ENCODE results near the gene RAB3GAP2.
"Not testable (repeated sequence)": the region's sequence is repeated elsewhere in the genome, so short reads cannot be mapped to it uniquely, and the experiment has no call there.

Gene RAB3GAP2

GRCh38 chr1:220272047-220272840, at the start of gene RAB3GAP2:
Gene RAB3GAP2 (minus strand): TSS chr1:220272453. CDS start chr1:220272337, 116 bp downstream.
- Histone ChIP-seq H3K4me3 (ENCODE audit: low read depth in 1 of 2, low read length in 2 of 2) (peak within 1 kb of the TSS; percentile 78 to 98), H3K27ac (ENCODE audit: low read length) (peak within 1 kb of the TSS; percentile 89), H3K36me3 (ENCODE audit: control insufficient read depth in 1 of 2, insufficient read depth in 2 of 2, low read length in 2 of 2) (no peaks in the 10 kb centered on the region), H3K9me3 (ENCODE audit: control insufficient read depth in 1 of 2, low read length in 2 of 2) (no peaks in the 10 kb centered on the region), H3K4me1 (ENCODE audit: control insufficient read depth in 1 of 2, insufficient read depth in 2 of 2, low read length in 2 of 2) (peaks cover 10 to 24% of the 10 kb centered on the region in 2 donors), H3K27me3 (ENCODE audit: low read depth, low read length) (no peaks in the 10 kb centered on the region)

GRCh38 chr1:220321758-220322157, 49.5 kb upstream of the RAB3GAP2 start:
- no peaks in the 10 kb centered on the region for H3K9me3 ChIP-seq (ENCODE audit: control insufficient read depth in 1 of 2, low read length in 2 of 2)
- no peaks in the 10 kb centered on the region for H3K36me3 ChIP-seq (ENCODE audit: control insufficient read depth in 1 of 2, insufficient read depth in 2 of 2, low read length in 2 of 2)
- H3K4me3 ChIP-seq (ENCODE audit: low read depth in 1 of 2, low read length in 2 of 2) = no peak overlapping the region
- no peaks in the 10 kb centered on the region for H3K4me1 ChIP-seq (ENCODE audit: control insufficient read depth in 1 of 2, insufficient read depth in 2 of 2, low read length in 2 of 2)
- H3K27ac ChIP-seq (ENCODE audit: low read length) = no peak overlapping the region
- H3K27me3 ChIP-seq (ENCODE audit: low read depth, low read length) = no peaks in the 10 kb centered on the region

GRCh38 chr1:220320709-220321108, 48.5 kb upstream of the RAB3GAP2 start:
- Histone ChIP-seq H3K36me3 (ENCODE audit: control insufficient read depth in 1 of 2, insufficient read depth in 2 of 2, low read length in 2 of 2) (no peaks in the 10 kb centered on the region), H3K4me3 (ENCODE audit: low read depth in 1 of 2, low read length in 2 of 2) (no peak overlapping the region), H3K9me3 (ENCODE audit: control insufficient read depth in 1 of 2, low read length in 2 of 2) (no peaks in the 10 kb centered on the region), H3K4me1 (ENCODE audit: control insufficient read depth in 1 of 2, insufficient read depth in 2 of 2, low read length in 2 of 2) (no peaks in the 10 kb centered on the region), H3K27me3 (ENCODE audit: low read depth, low read length) (no peaks in the 10 kb centered on the region), H3K27ac (ENCODE audit: low read length) (no peak overlapping the region)

GRCh38 chr1:220318673-220319072, 46.4 kb upstream of the RAB3GAP2 start:
- H3K9me3 ChIP-seq (ENCODE audit: control insufficient read depth in 1 of 2, low read length in 2 of 2) = no peaks in the 10 kb centered on the region
- H3K4me1 ChIP-seq (ENCODE audit: control insufficient read depth in 1 of 2, insufficient read depth in 2 of 2, low read length in 2 of 2) = no peaks in the 10 kb centered on the region
- H3K27ac ChIP-seq (ENCODE audit: low read length) = no peak overlapping the region
- H3K4me3 ChIP-seq (ENCODE audit: low read depth in 1 of 2, low read length in 2 of 2) = no peak overlapping the region
- no peaks in the 10 kb centered on the region for H3K36me3 ChIP-seq (ENCODE audit: control insufficient read depth in 1 of 2, insufficient read depth in 2 of 2, low read length in 2 of 2)
- no peaks in the 10 kb centered on the region for H3K27me3 ChIP-seq (ENCODE audit: low read depth, low read length)

- no peaks in the 10 kb centered on the region for H3K4me1 ChIP-seq (ENCODE audit: control insufficient read depth in 1 of 2, insufficient read depth in 2 of 2, low read length in 2 of 2)
- H3K4me3 ChIP-seq (ENCODE audit: low read depth in 1 of 2, low read length in 2 of 2) = no peak overlapping the region
Observed at GRCh38 chr1:220317161-220317560, 44.9 kb upstream of the RAB3GAP2 start.

GRCh38 chr1:220316305-220316704, 44.1 kb upstream of the RAB3GAP2 start:
- Histone ChIP-seq H3K27me3 (ENCODE audit: low read depth, low read length) (no peaks in the 10 kb centered on the region), H3K4me1 (ENCODE audit: control insufficient read depth in 1 of 2, insufficient read depth in 2 of 2, low read length in 2 of 2) (no peaks in the 10 kb centered on the region), H3K4me3 (ENCODE audit: low read depth in 1 of 2, low read length in 2 of 2) (no peak overlapping the region), H3K9me3 (ENCODE audit: control insufficient read depth in 1 of 2, low read length in 2 of 2) (no peaks in the 10 kb centered on the region), H3K36me3 (ENCODE audit: control insufficient read depth in 1 of 2, insufficient read depth in 2 of 2, low read length in 2 of 2) (no peaks in the 10 kb centered on the region), H3K27ac (ENCODE audit: low read length) (no peak overlapping the region)

More at GRCh38 chr1:220317161-220317560, 44.9 kb upstream of the RAB3GAP2 start:
- no peaks in the 10 kb centered on the region for H3K36me3 ChIP-seq (ENCODE audit: control insufficient read depth in 1 of 2, insufficient read depth in 2 of 2, low read length in 2 of 2)
- H3K27me3 ChIP-seq (ENCODE audit: low read depth, low read length) = no peaks in the 10 kb centered on the region
- H3K27ac ChIP-seq (ENCODE audit: low read length) = no peak overlapping the region
- H3K9me3 ChIP-seq (ENCODE audit: control insufficient read depth in 1 of 2, low read length in 2 of 2) = no peaks in the 10 kb centered on the region

- Histone ChIP-seq H3K9me3 (ENCODE audit: control insufficient read depth in 1 of 2, low read length in 2 of 2) (no peaks in the 10 kb centered on the region), H3K36me3 (ENCODE audit: control insufficient read depth in 1 of 2, insufficient read depth in 2 of 2, low read length in 2 of 2) (no peaks in the 10 kb centered on the region), H3K27ac (ENCODE audit: low read length) (no peak overlapping the region), H3K27me3 (ENCODE audit: low read depth, low read length) (no peaks in the 10 kb centered on the region), H3K4me1 (ENCODE audit: control insufficient read depth in 1 of 2, insufficient read depth in 2 of 2, low read length in 2 of 2) (no peaks in the 10 kb centered on the region), H3K4me3 (ENCODE audit: low read depth in 1 of 2, low read length in 2 of 2) (no peak overlapping the region)
Observed at GRCh38 chr1:220315070-220315839, 43.0 kb upstream of the RAB3GAP2 start.

GRCh38 chr1:220313576-220313975, 41.3 kb upstream of the RAB3GAP2 start:
- Histone ChIP-seq H3K4me3 (ENCODE audit: low read depth in 1 of 2, low read length in 2 of 2) (no peak overlapping the region), H3K4me1 (ENCODE audit: control insufficient read depth in 1 of 2, insufficient read depth in 2 of 2, low read length in 2 of 2) (no peaks in the 10 kb centered on the region), H3K9me3 (ENCODE audit: control insufficient read depth in 1 of 2, low read length in 2 of 2) (no peaks in the 10 kb centered on the region), H3K36me3 (ENCODE audit: control insufficient read depth in 1 of 2, insufficient read depth in 2 of 2, low read length in 2 of 2) (no peaks in the 10 kb centered on the region), H3K27ac (ENCODE audit: low read length) (no peak overlapping the region), H3K27me3 (ENCODE audit: low read depth, low read length) (no peaks in the 10 kb centered on the region)

- H3K27ac ChIP-seq (ENCODE audit: low read length); H3K4me3 ChIP-seq (ENCODE audit: low read depth in 1 of 2, low read length in 2 of 2); H3K27me3 ChIP-seq (ENCODE audit: low read depth, low read length); H3K9me3 ChIP-seq (ENCODE audit: control insufficient read depth in 1 of 2, low read length in 2 of 2); H3K4me1 ChIP-seq (ENCODE audit: control insufficient read depth in 1 of 2, insufficient read depth in 2 of 2, low read length in 2 of 2); H3K36me3 ChIP-seq (ENCODE audit: control insufficient read depth in 1 of 2, insufficient read depth in 2 of 2, low read length in 2 of 2): not testable (repeated sequence)
Observed at GRCh38 chr1:220310147-220310546, 37.9 kb upstream of the RAB3GAP2 start.

GRCh38 chr1:220307607-220308006, 35.4 kb upstream of the RAB3GAP2 start:
- Histone ChIP-seq H3K4me3 (ENCODE audit: low read depth in 1 of 2, low read length in 2 of 2) (no peak overlapping the region), H3K27me3 (ENCODE audit: low read depth, low read length) (no peaks in the 10 kb centered on the region), H3K36me3 (ENCODE audit: control insufficient read depth in 1 of 2, insufficient read depth in 2 of 2, low read length in 2 of 2) (no peaks in the 10 kb centered on the region), H3K9me3 (ENCODE audit: control insufficient read depth in 1 of 2, low read length in 2 of 2) (no peaks in the 10 kb centered on the region), H3K27ac (ENCODE audit: low read length) (no peak overlapping the region), H3K4me1 (ENCODE audit: control insufficient read depth in 1 of 2, insufficient read depth in 2 of 2, low read length in 2 of 2) (no peaks in the 10 kb centered on the region)

GRCh38 chr1:220306339-220306738, 34.1 kb upstream of the RAB3GAP2 start:
- no peaks in the 10 kb centered on the region for H3K27me3 ChIP-seq (ENCODE audit: low read depth, low read length)
- H3K4me3 ChIP-seq (ENCODE audit: low read depth in 1 of 2, low read length in 2 of 2) = no peak overlapping the region
- no peak overlapping the region for H3K27ac ChIP-seq (ENCODE audit: low read length)
- H3K9me3 ChIP-seq (ENCODE audit: control insufficient read depth in 1 of 2, low read length in 2 of 2) = no peaks in the 10 kb centered on the region
- H3K4me1 ChIP-seq (ENCODE audit: control insufficient read depth in 1 of 2, insufficient read depth in 2 of 2, low read length in 2 of 2) = no peaks in the 10 kb centered on the region
- no peaks in the 10 kb centered on the region for H3K36me3 ChIP-seq (ENCODE audit: control insufficient read depth in 1 of 2, insufficient read depth in 2 of 2, low read length in 2 of 2)

All from muscle layer of duodenum (tissue), 2 donors.